IPS-NIHi7 (cell line): ENCODE data around the gene ARAP2.
"Not testable (repeated sequence)": the region's sequence is repeated elsewhere in the genome, so short reads cannot be mapped to it uniquely, and the experiment has no call there.

Experiments
- DNase-seq: peaks from one replicate; pipeline ENCODE4 v3.0.0; 2012; ENCODE audit warnings: mixed read lengths; ENCODE audit errors: extremely low spot score

ARAP2 gene

GRCh38 chr4:36182315-36182714 lies 62.0 kb downstream of the ARAP2 start:
- DNase-seq = not testable (repeated sequence)

- no peak for DNase-seq
Measured at GRCh38 chr4:36180206-36180605, 64.1 kb downstream of the ARAP2 start.

GRCh38 chr4:36178484-36178883 lies 65.8 kb downstream of the ARAP2 start:
- no peak for DNase-seq

- no peak for DNase-seq
Measured at GRCh38 chr4:36177946-36178345, 66.4 kb downstream of the ARAP2 start.

GRCh38 chr4:36174570-36174969 lies 69.7 kb downstream of the ARAP2 start:
- no peak for DNase-seq

GRCh38 chr4:36173905-36174304 lies 70.4 kb downstream of the ARAP2 start:
- DNase-seq = no peak

GRCh38 chr4:36172656-36173055 lies 71.7 kb downstream of the ARAP2 start:
- DNase-seq = no peak

GRCh38 chr4:36168127-36168878 lies 76.0 kb downstream of the ARAP2 start:
- no peak for DNase-seq

GRCh38 chr4:36165631-36166005 lies 78.7 kb downstream of the ARAP2 start:
- DNase-seq = no peak

GRCh38 chr4:36164900-36165630 lies 79.2 kb downstream of the ARAP2 start:
- no peak for DNase-seq

- DNase-seq = no peak
Measured at GRCh38 chr4:36163198-36163597, 81.1 kb downstream of the ARAP2 start.

- DNase-seq = no peak
Measured at GRCh38 chr4:36159208-36159607, 85.1 kb downstream of the ARAP2 start.

GRCh38 chr4:36152735-36153134 lies 91.6 kb downstream of the ARAP2 start:
- no peak for DNase-seq

GRCh38 chr4:36142504-36142903 lies 101.8 kb downstream of the ARAP2 start:
- DNase-seq = no peak

- DNase-seq = no peak
Measured at GRCh38 chr4:36141186-36141585, 103.1 kb downstream of the ARAP2 start.

GRCh38 chr4:36140421-36140820 lies 103.9 kb downstream of the ARAP2 start:
- no peak for DNase-seq

GRCh38 chr4:36138220-36138619 lies 106.1 kb downstream of the ARAP2 start:
- no peak for DNase-seq

- no peak for DNase-seq
Measured at GRCh38 chr4:36137336-36137735, 107.0 kb downstream of the ARAP2 start.

GRCh38 chr4:36133658-36134057 lies 110.7 kb downstream of the ARAP2 start:
- no peak for DNase-seq

GRCh38 chr4:36133086-36133485 lies 111.2 kb downstream of the ARAP2 start:
- no peak for DNase-seq

- DNase-seq = no peak
Measured at GRCh38 chr4:36130641-36131040, 113.7 kb downstream of the ARAP2 start.

- no peak for DNase-seq
Measured at GRCh38 chr4:36128689-36129088, 115.6 kb downstream of the ARAP2 start.

- DNase-seq = no peak
Measured at GRCh38 chr4:36123906-36124305, 120.4 kb downstream of the ARAP2 start.
